ENCODE results near the gene FATE1.

The FATE1 gene

GRCh38 chrX:151743651-151744470 is 28.0 kb downstream of the FATE1 start:
- DNase-seq (ENCODE audit: low read depth) = no peak

- DNase-seq (ENCODE audit: low read depth) = no peak
Observed at GRCh38 chrX:151745651-151746050, 29.8 kb downstream of the FATE1 start.

- no peak for DNase-seq (ENCODE audit: low read depth)
Observed at GRCh38 chrX:151746502-151746901, 30.7 kb downstream of the FATE1 start.

- no peak for DNase-seq (ENCODE audit: low read depth)
Observed at GRCh38 chrX:151750511-151750910, 34.7 kb downstream of the FATE1 start.

- DNase-seq (ENCODE audit: low read depth) = no peak
Observed at GRCh38 chrX:151752847-151753246, 37.0 kb downstream of the FATE1 start.

- peak; percentile 65 for DNase-seq (ENCODE audit: low read depth)
Observed at GRCh38 chrX:151753313-151754046, 37.6 kb downstream of the FATE1 start.

GRCh38 chrX:151754047-151754429 is 38.2 kb downstream of the FATE1 start:
- peak; percentile 72 for DNase-seq (ENCODE audit: low read depth)

GRCh38 chrX:151754641-151755215 is 38.9 kb downstream of the FATE1 start:
- peak; percentile 48 for DNase-seq (ENCODE audit: low read depth)

- DNase-seq (ENCODE audit: low read depth) = no peak
Observed at GRCh38 chrX:151759041-151759708, 43.3 kb downstream of the FATE1 start.

GRCh38 chrX:151762802-151763201 is 47.0 kb downstream of the FATE1 start:
- no peak for DNase-seq (ENCODE audit: low read depth)

- DNase-seq (ENCODE audit: low read depth) = no peak
Observed at GRCh38 chrX:151763711-151764110, 47.9 kb downstream of the FATE1 start.

- no peak for DNase-seq (ENCODE audit: low read depth)
Observed at GRCh38 chrX:151765026-151765425, 49.2 kb downstream of the FATE1 start.

GRCh38 chrX:151771726-151772125 is 55.9 kb downstream of the FATE1 start:
- no peak for DNase-seq (ENCODE audit: low read depth)

All from iris pigment epithelial cell (primary cell).